T-helper 1 cell (primary cell): ENCODE data around the gene CDK5RAP2.
"Not testable (repeated sequence)": the region's sequence is repeated elsewhere in the genome, so short reads cannot be mapped to it uniquely, and the experiment has no call there.

Source experiments
- DNase-seq, 5 donors: peaks; one replicate each; pipeline ENCODE4 v3.0.0-alpha.2; 2012 to 2020
- total RNA-seq, 4 donors: gene quantifications; one replicate each; lab custom pipeline; 2026; lab: John Stamatoyannopoulos, UW

CDK5RAP2 gene
- 105 to 209 (median 158) reads per million in 4 donors for total RNA-seq

DNA sequence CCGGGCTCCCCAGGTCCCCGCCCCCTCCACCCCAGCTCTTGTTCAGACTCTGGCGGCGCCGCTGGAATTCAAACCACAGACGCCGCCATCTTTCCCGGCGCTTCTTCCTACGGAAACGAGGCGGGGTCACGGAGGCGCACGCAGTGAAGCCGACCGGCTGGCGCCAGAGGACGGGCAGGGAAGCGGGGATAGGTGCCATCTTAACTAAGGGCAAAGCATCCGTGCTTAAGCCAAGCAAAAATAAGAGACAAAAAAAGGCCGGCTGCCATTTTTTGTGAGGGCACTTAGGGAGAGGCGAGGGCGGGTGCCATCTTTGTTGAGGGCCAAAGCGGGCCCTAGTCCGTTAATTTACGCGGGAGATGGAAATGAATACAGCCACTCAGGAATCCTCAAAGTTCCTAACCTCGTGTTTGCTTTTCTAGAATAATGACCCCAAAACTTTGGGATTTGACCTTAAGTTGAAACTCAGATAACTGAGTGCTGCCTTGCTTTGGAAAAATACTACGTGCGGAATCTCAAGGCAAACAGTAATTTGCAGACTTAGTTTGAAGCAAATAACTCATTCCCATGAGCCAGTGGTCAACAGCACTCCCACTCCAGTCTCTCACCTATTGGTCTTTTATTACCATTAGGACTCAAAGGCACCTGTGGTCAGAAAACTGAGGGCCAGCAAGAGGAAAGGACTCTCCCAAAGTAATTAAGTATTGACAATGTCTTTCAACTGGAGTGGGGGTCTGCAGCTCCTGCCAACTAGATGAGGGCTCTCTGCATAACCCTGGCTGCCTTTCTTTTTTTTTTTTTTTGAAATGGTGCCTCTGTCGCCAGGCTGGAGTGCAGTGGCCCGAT is at the start of gene CDK5RAP2:
CDK5RAP2 (minus strand) TSS at position 117 of the 846 bp plus-strand sequence. CDS start 189 bp downstream, outside the sequence.
- DNase-seq, result peak; percentile 83 to 98 (median 90)

DNA sequence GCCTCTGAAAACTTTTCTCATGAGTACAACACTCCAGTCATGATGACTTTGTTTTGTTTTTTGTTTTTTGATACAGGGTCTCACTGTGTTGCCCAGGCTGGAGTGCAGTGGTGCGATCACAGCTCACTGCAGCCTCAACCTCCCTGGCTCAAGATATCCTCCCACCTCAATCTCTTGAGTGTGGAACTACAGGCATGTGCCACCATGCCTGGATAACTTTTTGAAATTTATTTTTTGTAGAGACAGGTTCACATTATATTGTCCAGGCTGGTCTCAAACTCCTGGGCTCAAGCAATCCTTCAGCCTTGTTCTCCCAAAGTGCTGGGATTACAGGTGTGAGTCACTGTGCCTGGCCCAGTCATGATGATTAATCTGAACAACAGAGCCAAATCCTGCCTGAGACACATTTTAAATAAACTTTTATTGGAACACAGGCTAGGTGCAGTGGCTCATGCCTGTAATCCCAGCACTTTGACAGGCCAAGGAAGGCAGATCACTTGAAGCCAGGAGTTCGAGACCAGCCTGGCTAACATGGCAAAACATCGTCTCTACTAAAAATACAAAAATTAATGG is 49.0 kb upstream of the CDK5RAP2 start:
- not testable (repeated sequence) for DNase-seq

DNA sequence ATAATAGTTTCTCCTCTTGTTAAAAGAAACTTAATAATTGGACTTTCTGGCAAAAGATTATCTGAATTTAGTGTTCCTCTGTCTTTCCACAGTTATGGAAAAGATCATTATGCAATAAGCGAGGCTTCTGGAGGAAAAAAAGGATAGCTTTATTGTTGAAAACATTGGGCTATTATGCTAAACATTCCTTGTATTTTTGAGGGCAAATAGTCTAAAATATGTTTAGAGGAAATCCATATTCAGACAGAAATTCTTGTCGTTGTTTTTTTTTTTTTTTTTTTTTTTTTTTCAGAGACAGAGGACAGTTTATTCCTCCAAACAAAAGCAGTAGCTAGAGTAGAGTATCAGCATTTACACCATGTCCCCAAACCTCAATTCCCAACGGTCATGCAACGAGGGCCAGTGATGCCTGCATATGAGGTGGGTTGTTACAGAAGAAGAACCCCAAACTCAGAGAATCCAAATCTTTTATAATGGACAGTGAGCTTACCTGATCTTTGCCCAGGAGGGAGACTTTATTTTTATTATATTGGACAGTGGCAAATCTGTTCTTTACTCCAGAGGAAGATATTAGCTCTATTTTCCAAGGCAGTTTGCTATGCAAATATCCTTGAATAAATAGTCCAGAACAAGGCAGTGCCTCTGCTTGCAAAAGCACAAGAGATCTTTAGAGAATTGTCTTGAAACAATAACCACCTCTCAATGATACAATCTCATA is 48.4 kb upstream of the CDK5RAP2 start:
- no peak for DNase-seq

DNA sequence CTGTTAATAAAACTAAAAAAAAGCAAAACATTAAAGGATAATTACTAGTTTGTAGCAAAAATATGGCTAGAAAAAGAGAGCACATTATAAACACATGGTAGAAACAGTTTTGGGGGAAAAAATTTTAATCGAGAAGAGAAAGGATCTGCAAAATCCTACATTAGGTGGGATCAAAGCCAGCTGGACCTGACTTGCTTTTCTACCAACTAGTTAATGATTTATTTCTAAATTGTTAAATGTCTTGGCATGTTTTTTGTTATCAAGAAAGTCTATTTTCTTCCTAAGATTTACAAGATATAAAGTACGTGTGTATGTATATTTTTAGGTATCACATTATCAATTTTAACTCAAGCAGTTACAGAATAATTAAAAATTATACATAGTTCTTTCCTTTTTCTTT is 47.1 kb upstream of the CDK5RAP2 start:
- DNase-seq, result no peak

DNA sequence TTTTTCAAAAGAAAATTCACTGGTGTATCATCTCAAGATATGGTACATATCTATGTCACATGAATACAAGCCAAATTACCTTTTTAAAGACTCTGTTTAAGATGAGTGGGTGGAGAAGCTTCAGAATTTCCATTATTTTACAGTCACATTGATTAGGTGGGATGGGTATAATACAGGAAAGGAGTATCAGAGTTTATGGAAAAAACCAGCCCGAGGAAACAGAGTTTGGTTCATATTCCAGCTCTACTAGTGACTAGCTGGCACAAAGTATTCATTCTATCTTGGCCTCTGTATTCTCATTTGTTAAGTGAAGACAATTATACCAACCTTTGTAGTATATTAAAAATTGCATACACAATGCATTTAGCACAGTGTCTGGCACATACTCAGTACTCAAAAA is 46.5 kb upstream of the CDK5RAP2 start:
- DNase-seq, result no peak

DNA sequence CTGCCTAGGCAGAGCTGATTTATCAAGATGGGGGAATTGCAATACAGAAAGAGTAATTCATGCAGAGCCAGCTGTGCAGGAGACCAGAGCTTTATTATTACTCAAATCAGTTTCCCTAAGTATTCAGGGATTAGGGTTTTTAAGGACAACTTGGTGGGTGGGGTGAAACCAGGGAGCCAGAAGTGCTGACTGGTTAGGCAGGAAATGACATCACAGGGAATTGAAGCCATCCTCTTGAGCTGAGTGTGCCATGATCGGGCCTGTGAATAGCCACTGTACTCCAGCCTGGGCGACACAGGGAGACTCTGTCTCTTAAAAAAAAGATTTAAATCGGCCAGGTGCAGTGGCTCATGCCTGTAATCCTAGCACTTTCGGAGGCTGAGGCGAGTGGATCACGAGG is 45.3 kb upstream of the CDK5RAP2 start:
- no peak for DNase-seq

DNA sequence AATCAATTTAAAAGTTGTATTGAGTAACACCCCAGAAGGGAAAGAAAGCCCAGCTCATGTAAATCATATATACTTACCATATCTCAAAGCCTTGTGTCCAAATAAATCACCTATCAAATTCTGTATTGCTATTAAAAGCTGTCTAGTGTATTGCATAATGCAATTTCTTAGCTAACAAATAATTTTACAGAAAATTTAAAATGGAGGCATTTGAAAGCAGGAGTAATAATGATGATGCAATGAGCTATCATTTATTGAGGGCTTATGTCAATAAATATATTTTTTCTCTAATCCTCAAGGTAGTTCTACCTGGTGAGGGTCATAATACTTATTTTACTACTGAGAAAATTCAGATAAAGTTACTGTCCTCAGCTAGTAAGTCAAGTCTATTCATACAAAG is 42.8 kb upstream of the CDK5RAP2 start:
- no peak for DNase-seq

DNA sequence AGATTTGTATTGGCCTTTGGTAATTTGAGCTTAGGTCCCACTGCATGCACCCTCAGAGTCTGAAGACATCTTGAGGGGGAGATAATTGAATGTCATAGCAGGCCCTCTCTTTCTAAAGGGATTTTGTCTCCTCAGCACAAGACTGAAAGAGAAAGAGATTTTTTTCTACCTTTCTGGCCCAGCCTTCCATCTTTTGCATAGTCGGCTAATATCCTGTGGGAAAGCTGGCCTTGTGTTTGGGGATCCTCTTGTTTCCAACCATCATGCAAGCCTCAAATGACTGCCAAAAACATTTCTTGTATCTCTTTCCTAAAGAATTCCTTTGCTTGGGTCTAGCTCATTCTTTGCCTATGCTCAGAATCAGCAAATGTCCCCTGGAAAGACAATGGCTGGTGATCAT is 42.0 kb upstream of the CDK5RAP2 start:
- DNase-seq, result no peak

DNA sequence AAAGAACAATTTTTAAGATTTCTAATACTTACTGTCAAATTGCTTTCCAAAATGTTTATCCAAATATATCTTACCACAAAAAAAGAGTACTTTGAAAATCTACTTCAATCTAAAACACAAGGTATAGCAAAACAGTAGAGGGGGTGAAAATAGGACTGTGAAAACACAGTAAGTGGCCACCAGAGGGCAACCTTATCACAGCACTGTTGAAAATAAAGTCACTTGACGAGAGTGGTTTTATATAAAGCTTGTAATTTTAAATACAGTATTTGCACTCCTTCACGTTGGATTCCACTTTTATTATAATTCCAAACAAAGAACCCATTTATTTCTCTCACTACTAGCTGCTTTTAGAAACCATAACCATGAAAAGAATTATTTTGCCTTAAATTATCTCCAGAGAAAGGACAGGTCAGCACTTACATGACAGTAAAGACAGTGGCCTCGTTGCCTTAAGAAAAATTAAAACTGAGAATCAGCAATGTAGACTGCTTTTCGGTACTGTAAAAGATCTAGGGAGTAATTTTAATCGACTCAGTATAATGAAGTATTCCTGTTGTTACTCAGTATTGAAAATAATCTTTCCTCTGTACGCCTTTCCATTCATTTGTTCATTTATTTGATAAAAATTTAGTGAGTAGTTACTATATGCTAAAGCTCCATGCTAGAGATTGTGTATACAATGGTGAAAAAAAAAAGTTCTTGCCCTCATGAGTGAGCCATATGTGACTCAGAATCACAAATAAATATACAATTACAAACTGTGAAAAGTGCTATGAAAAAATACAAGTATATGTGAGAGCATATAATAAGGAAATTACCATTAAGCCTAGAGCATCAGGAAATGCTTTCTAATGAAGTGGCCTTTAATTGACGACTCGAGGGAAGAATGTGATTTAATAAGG is 40.0 kb upstream of the CDK5RAP2 start:
- peak; percentile 11 to 54 (median 19) for DNase-seq

DNA sequence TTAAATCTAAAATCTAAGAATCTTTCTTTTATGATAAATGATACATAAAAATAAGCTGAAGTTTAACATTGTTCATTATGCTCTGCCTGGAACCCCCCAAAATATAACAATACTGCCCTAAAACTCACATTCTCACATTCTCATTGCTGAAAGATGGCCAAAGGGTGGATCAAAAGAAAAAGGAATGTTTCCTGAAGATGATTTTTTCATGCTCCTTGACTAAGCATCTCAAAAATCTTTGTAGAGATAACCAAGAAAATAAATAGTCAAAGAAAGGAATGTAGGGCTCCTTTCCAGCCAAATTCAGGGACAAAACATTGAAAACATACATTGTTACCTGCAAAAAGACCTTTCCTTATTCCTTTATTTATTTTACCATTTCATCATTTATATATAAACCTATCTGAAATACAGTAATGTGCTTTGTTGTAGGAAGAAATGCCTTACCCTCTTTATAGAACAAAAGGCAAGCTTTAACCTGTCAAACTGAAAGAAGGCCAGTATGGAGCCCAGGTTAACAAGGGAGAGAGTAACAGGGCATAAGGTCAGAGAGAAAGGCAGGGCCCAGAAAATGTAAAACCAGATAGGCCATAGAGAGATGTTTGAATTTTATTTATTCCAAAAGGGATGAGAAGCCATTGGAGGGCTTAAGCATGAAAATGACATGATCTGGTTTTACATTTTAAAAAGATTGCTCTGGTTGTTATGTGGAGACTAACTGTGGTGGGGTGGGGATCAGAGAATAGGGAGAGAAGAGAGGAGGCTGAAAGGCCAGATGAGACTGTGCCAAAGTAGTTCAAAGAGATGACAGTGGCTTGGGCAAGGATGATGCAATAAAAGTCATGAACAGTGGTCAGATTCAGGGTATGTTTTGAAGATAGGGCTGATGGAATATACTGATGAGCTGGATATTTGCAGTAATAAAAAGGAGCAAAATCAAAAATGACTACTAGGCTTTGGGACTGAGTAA is 37.3 kb upstream of the CDK5RAP2 start:
- no peak for DNase-seq

DNA sequence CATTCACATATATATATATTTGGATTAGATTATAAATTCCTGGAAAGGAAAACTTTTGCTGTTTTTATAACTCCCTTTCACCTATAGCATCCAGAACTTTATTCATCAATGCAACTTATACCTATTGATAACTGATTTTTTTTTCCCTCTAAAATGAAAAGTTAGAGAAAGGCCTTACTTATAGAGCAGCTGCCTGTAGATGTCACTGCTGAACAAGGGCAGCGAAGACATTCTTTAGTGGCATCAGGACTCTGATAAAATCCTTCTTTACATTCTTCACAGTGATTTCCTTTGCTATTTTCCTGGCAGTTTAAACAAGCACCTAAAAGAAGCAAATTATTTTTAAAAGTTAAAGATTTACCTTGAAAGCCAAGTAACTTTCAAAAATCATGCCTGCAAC is 32.3 kb upstream of the CDK5RAP2 start:
- no peak for DNase-seq

DNA sequence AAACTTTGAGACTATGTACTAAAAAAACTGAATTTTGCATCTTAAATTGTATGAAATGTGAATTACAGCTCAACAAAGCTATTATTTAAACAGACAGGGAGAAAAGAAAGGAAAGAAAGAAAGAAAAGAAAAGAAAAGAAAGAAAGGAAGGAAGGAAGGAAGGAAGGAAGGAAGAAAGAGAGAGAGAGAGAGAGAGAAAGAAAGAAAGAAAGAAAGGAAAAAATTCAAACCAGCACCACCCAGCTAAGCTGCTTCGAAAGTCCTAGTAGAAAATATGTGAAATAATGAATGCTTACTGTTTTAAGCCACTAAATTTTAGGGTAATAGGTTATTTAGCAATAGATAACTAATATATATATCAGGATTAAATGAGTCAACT is 31.7 kb upstream of the CDK5RAP2 start:
- DNase-seq, result no peak

DNA sequence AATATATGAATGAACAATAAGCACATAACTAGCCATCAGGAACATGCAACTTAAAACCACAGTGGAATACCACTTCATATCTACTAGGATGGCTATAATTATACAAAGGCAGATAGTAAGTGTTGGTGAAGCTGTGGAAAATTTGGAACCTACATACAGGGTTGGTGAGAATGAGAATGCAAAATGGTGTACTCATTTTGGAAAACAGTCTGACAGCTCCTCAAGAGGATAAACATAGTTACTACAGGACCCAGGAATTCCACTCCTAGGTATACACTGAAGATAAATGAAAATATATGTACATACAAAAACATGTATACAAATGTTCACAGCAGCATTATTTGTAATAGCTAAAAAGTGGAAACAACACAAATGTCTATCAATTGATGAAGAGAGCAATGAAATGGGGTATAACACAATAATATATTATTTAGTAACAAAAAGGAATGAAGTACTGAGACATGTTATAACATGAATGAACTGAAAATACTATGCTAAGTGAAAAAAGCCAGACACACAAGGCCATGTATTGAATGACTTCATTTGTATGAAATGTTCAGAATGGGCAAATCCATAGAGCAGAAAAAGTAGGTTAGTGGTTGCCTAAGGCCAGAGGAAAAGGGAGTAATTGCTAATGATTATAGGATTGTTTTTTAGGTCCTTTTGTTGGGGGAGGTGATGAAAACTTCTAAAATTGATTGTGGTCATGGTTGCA is 31.2 kb upstream of the CDK5RAP2 start:
- DNase-seq, result no peak

DNA sequence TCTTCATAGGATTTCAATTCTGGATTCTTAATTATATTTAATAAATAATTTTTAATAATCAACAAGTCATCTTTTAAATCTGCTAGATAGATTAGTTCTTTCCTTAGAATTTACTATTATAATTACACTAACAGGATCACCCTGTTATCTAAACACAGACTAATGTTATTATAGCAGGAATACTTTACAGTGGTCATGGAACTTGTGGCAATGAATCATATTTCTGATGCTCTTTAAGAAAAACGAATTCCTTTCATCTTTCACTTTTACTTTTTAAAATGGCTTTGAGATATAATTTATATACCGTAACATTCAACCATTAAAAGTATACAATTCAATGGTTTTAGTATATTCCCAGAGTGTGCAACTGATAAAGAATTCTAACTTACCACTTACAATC is 29.7 kb upstream of the CDK5RAP2 start:
- DNase-seq, result no peak

DNA sequence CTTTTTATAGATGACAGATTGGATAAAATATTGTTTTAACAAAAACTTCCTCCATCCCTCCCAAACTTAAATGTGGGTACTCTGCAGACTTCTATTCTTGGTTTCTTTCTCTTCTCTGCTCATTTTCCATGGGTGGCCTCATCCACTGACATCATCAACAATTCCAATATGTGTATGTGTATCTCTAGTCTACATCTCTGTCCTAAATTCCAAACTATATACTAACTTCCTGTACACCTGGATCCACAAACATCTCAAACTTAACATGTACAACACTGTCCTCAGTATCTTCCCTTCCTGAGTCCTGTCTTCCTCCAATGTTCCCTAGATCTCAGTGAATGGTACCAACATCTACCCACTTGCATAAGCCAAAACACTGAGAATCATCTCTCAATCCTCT is 28.5 kb upstream of the CDK5RAP2 start:
- no peak for DNase-seq

DNA sequence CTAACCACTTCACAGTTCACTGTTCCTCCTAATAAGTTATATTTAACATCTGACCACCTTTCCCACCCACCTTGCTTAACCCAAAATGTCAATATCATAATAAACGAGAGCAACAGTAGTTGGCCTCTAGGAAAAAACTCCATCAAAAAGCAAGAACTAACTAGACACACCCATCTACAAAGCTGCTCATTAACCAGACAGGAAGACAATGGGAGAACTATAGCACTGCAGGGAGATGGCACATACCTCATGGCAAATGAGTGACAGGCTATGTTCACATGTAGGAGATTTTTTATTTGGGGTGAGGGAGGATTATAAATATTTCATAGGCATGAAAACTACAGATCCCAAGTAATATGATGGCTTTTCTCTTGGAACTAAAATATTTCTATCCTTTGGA is 23.6 kb upstream of the CDK5RAP2 start:
- DNase-seq, result no peak

DNA sequence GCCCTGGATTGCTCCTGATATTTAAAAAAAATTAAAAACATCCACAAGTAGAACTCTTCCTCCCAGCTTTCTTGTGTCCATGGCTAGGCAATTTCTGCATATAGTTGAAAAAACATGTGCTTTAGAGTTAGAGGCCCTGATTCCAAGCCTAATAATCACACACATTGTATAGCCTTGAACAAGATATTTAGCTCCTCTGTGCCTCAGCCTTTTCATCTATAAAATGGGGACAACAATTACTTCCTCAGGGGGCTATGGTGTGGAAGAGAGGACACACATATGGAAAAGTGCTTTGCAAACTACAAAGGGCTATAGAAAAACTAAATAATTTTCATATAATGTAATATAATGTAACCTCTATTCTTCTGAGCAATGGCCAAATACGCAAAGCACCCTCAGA is 23.0 kb upstream of the CDK5RAP2 start:
- no peak for DNase-seq

DNA sequence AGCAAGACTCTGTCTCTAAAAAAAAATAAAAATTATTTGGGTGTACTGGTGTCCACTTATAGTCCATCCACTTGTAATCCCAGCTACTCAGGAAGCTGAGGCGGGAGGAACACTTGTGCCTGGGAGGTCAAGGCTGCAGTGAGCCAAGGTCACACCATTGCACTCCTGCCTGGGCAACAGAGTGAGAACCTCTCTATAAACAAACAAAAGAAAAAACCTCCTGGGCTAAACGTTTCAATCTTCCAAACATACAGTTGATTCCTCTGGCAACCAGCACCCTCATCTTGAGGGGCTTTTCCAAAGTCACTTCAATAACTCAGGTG is 13.9 kb upstream of the CDK5RAP2 start:
- no peak for DNase-seq

DNA sequence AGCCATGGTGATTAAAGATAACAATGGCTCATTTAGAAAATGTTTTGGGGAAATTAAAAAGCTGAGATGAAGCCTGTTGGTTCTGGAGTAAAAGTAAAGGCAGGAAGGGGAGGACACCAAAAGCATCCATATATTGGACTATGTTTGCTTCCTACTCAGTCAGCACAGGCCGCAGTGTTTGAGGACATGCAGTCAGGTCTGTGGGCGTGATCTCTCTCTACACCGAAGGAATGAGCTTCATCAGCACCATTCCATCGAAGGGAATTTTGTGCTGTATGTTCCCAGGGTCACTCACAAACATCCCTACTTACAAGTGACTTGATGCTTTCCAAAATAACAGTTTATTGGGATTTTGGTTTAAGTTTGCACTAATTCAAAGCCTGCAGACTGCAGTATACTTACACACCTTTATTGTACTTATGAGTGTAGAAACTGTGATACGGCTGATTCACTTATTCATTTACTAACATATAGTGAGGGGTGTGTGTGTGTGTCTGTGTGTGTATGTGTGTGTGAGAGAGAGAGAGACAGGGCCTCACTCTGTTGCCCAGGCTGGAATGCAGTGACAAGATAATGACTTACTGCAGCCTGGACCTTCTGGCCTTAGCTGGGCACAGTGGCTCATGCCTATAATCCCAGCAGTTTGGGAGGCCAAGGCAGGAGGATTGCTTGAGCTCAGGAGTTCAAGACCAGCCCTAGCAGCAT is 13.4 kb upstream of the CDK5RAP2 start:
- no peak for DNase-seq

DNA sequence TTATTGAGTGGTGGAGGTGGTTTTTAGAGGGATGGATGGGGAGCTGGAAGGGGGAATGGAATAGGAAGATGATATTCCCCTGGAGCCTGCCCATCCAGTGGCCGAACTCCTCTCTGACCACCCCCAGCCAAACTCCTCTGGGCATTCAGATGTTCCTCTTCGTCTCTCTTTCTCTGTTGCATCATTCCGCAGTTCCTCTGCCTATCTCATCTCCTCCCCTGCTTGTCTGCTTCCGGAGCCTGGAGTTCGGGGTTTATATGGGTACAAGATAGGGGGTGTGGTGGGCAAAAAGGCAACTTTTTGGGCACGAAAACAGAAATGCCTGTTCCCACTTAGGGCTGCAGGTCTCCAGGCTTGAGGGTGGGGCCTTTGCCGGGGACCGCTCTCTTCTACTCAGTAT is 12.2 kb upstream of the CDK5RAP2 start:
- no peak for DNase-seq
